Keratinocyte (primary cell): ENCODE data around the gene AKT1S1. TPM values are rescaled to one million over a fixed set of nuclear protein-coding genes. Genes with fewer than 3 reads are reported as not detected.

Source experiments
- polyA plus RNA-seq, 5 experiments: library from polyadenylated mRNA; depleted of rRNA in 3 of 5; stranded (reverse) in 3 of 5; stranded (forward) in 1 of 5; unstranded in 1 of 5; fragments of >200 nt; gene quantifications; 1 replicate in 1 of 5; 2 replicates in 3 of 5; 3 replicates in 1 of 5; pipeline versions ENCODE4 v1.2.1 to v1.2.3, GENCODE V29; 2011 to 2012; ENCODE audit warnings: missing spikeins in 2 of 5, low read depth in 1 of 5, low replicate concordance in 1 of 5
- small RNA-seq, 3 experiments: library from RNA; depleted of rRNA; stranded (forward); fragments of <200 nt; gene quantifications; one replicate each; pipeline ENCODE3, GENCODE V24; 2012; ENCODE audit warnings: low read depth in 3 of 3, low replicate concordance in 1 of 3; ENCODE audit not compliant: insufficient read length in 3 of 3

The AKT1S1 gene
- polyA plus RNA-seq, 1 donor (not counting 4 experiments of a cell fraction or from before 2014, with no cell fraction given), result 27.2 TPM

Small RNAs within 50 kb of the gene (small RNA-seq; reads per million reads assigned to genes)
- 0 to 0.33 (median 0) reads per million in 3 experiments for gene MIR4749

Other genes starting within 250 kb of the AKT1S1 start
- gene RRAS, start 237.2 kb downstream of the AKT1S1 start, polyA plus RNA-seq, result 98.1 to 184 TPM (median 154 TPM) in 3 replicates
- 3.4 to 20.9 TPM (median 5.8 TPM) in 3 replicates for gene SCAF1, start 235.1 kb downstream of the AKT1S1 start, polyA plus RNA-seq
- 50.4 to 67.5 TPM (median 57.7 TPM) in 3 replicates for gene IRF3, start 211.5 kb downstream of the AKT1S1 start, polyA plus RNA-seq
- 11.8 to 14.8 TPM (median 14.0 TPM) in 3 replicates for gene BCL2L12, start 211.4 kb downstream of the AKT1S1 start, polyA plus RNA-seq
- gene PRMT1, start 200.1 kb downstream of the AKT1S1 start, polyA plus RNA-seq, result 280 to 322 TPM (median 311 TPM) in 3 replicates
- 0.73 to 0.76 TPM (median 0.73 TPM) in 3 replicates for gene ADM5, start 187.8 kb downstream of the AKT1S1 start, polyA plus RNA-seq
- 0.39 to 0.49 TPM (median 0.41 TPM) in 3 replicates for gene CPT1C, start 186.2 kb downstream of the AKT1S1 start, polyA plus RNA-seq
- gene TSKS, start 114.0 kb downstream of the AKT1S1 start, polyA plus RNA-seq, result 1.3 to 2.2 TPM (median 1.9 TPM) in 3 replicates
- gene AP2A1, start 110.4 kb downstream of the AKT1S1 start, polyA plus RNA-seq, result 36.7 to 67.7 TPM (median 52.7 TPM) in 3 replicates
- gene FUZ, start 64.1 kb downstream of the AKT1S1 start, polyA plus RNA-seq, result 2.6 to 4.7 TPM (median 3.7 TPM) in 3 replicates
- gene MED25, start 59.1 kb downstream of the AKT1S1 start, polyA plus RNA-seq, result 12.5 to 37.0 TPM (median 13.9 TPM) in 3 replicates
- gene PTOV1, start 26.2 kb downstream of the AKT1S1 start, polyA plus RNA-seq, result 22.9 to 49.0 TPM (median 32.1 TPM) in 3 replicates
- 19.3 to 26.4 TPM (median 19.6 TPM) in 3 replicates for gene PNKP, start 9.8 kb downstream of the AKT1S1 start, polyA plus RNA-seq
- gene TBC1D17, start 347 bp upstream of the AKT1S1 start, polyA plus RNA-seq, result 9.0 to 25.6 TPM (median 9.4 TPM) in 3 replicates
- gene IL4I1, start 19.5 kb upstream of the AKT1S1 start, polyA plus RNA-seq, result 0.09 to 0.22 TPM (median 0.13 TPM) in 3 replicates
- gene ATF5, start 51.9 kb upstream of the AKT1S1 start, polyA plus RNA-seq, result 4.6 to 9.3 TPM (median 6.0 TPM) in 3 replicates
- gene NUP62, start 52.1 kb upstream of the AKT1S1 start, polyA plus RNA-seq, result 10.1 to 16.6 TPM (median 12.9 TPM) in 3 replicates
- gene SIGLEC11, start 83.8 kb upstream of the AKT1S1 start, polyA plus RNA-seq, result not detected in 3 replicates
- 15.6 to 36.0 TPM (median 16.2 TPM) in 3 replicates for gene VRK3, start 148.0 kb upstream of the AKT1S1 start, polyA plus RNA-seq
- 5.4 to 9.3 TPM (median 7.7 TPM) in 3 replicates for gene ZNF473, start 148.7 kb upstream of the AKT1S1 start, polyA plus RNA-seq